ENCODE results near the gene TNFRSF6B.

TNFRSF6B gene

GRCh38 chr20:63735859-63736718, 39.6 kb downstream of the TNFRSF6B start, which contains the start of gene LIME1:
Gene LIME1, plus strand, starts transcription at chr20:63736664. Its CDS starts 886 bp downstream, at chr20:63737550.
- H3K27me3 ChIP-seq (ENCODE audit: low read depth): no peaks in the 10 kb centered on the region
- H3K36me3 ChIP-seq (replicated peaks): peaks cover 13% of the 10 kb centered on the region
- in situ Hi-C loops (cut with MboI; ENCODE audit: low sequenced_read_pairs): no loop called here
- H3K4me3 ChIP-seq: no peak within 1 kb of the TSS
- DNase-seq (ENCODE audit: low spot score in 2 of 2): no peak
- peaks cover 3% of the 10 kb centered on the region for H3K4me1 ChIP-seq
- H3K9me3 ChIP-seq: no peaks in the 10 kb centered on the region

GRCh38 chr20:63736893-63737694, 40.6 kb downstream of the TNFRSF6B start:
- in situ Hi-C loops (cut with MboI; ENCODE audit: low sequenced_read_pairs): no loop called here
- H3K9me3 ChIP-seq: no peaks in the 10 kb centered on the region
- peaks cover 23% of the 10 kb centered on the region for H3K36me3 ChIP-seq (replicated peaks)
- H3K4me3 ChIP-seq: no peak overlapping the region
- no peak for DNase-seq (ENCODE audit: low spot score in 2 of 2)
- H3K4me1 ChIP-seq: peaks cover 9% of the 10 kb centered on the region
- H3K27me3 ChIP-seq (ENCODE audit: low read depth): no peaks in the 10 kb centered on the region

- no peak overlapping the region for H3K4me3 ChIP-seq
- no peaks in the 10 kb centered on the region for H3K9me3 ChIP-seq
- no peaks in the 10 kb centered on the region for H3K27me3 ChIP-seq (ENCODE audit: low read depth)
- H3K4me1 ChIP-seq: peaks cover 9% of the 10 kb centered on the region
- in situ Hi-C loops (cut with MboI; ENCODE audit: low sequenced_read_pairs): no loop called here
- peaks cover 28% of the 10 kb centered on the region for H3K36me3 ChIP-seq (replicated peaks)
- no peak for DNase-seq (ENCODE audit: low spot score in 2 of 2)
Measured at GRCh38 chr20:63737695-63737944, 41.2 kb downstream of the TNFRSF6B start.

- Histone ChIP-seq H3K4me1 (peaks cover 9% of the 10 kb centered on the region), H3K9me3 (no peaks in the 10 kb centered on the region), H3K27me3 (ENCODE audit: low read depth) (no peaks in the 10 kb centered on the region), H3K4me3 (no peak overlapping the region), H3K36me3 (replicated peaks) (peaks cover 29% of the 10 kb centered on the region)
- DNase-seq (ENCODE audit: low spot score in 2 of 2): no peak
- in situ Hi-C loops (cut with MboI; ENCODE audit: low sequenced_read_pairs): no loop called here
Measured at GRCh38 chr20:63737945-63738686, 41.7 kb downstream of the TNFRSF6B start.

GRCh38 chr20:63738687-63739129, 42.3 kb downstream of the TNFRSF6B start:
- in situ Hi-C loops (cut with MboI; ENCODE audit: low sequenced_read_pairs): no loop called here
- DNase-seq (ENCODE audit: low spot score in 2 of 2): no peak
- Histone ChIP-seq H3K4me1 (peaks cover 9% of the 10 kb centered on the region), H3K36me3 (replicated peaks) (peaks cover 29% of the 10 kb centered on the region), H3K27me3 (ENCODE audit: low read depth) (no peaks in the 10 kb centered on the region), H3K9me3 (no peaks in the 10 kb centered on the region), H3K4me3 (no peak overlapping the region)

GRCh38 chr20:63739130-63740069, 42.9 kb downstream of the TNFRSF6B start, which contains the start of gene SLC2A4RG:
Gene SLC2A4RG, plus strand, starts transcription at chr20:63739776. Its CDS starts 137 bp downstream, at chr20:63739913.
- in situ Hi-C loops (cut with MboI; ENCODE audit: low sequenced_read_pairs): no loop called here
- Histone ChIP-seq H3K36me3 (replicated peaks) (peaks cover 30% of the 10 kb centered on the region), H3K4me1 (peaks cover 9% of the 10 kb centered on the region), H3K27me3 (ENCODE audit: low read depth) (no peaks in the 10 kb centered on the region), H3K9me3 (no peaks in the 10 kb centered on the region), H3K4me3 (peak within 1 kb of the TSS; percentile 67)
- DNase-seq (ENCODE audit: low spot score in 2 of 2): peak; percentile 69 to 80

- Histone ChIP-seq H3K27me3 (ENCODE audit: low read depth) (no peaks in the 10 kb centered on the region), H3K9me3 (no peaks in the 10 kb centered on the region), H3K4me1 (peaks cover 9% of the 10 kb centered on the region), H3K36me3 (replicated peaks) (peaks cover 30% of the 10 kb centered on the region), H3K4me3 (peak overlapping the region; percentile 67)
- DNase-seq (ENCODE audit: low spot score in 2 of 2): peak; percentile 37 to 75
- in situ Hi-C loops (cut with MboI; ENCODE audit: low sequenced_read_pairs): no loop called here
Measured at GRCh38 chr20:63740070-63740626, 43.7 kb downstream of the TNFRSF6B start.

- H3K36me3 ChIP-seq (replicated peaks): peaks cover 30% of the 10 kb centered on the region
- no peaks in the 10 kb centered on the region for H3K9me3 ChIP-seq
Measured at GRCh38 chr20:63740627-63741353, 44.3 kb downstream of the TNFRSF6B start.

GRCh38 chr20:63741354-63741675, 44.9 kb downstream of the TNFRSF6B start:
- peaks cover 9% of the 10 kb centered on the region for H3K4me1 ChIP-seq

More at GRCh38 chr20:63740627-63741353, 44.3 kb downstream of the TNFRSF6B start:
- DNase-seq (ENCODE audit: low spot score in 2 of 2): peak; percentile 53 to 83
- Histone ChIP-seq H3K4me1 (peaks cover 9% of the 10 kb centered on the region), H3K27me3 (ENCODE audit: low read depth) (no peaks in the 10 kb centered on the region), H3K4me3 (peak overlapping the region; percentile 67)
- in situ Hi-C loops (cut with MboI; ENCODE audit: low sequenced_read_pairs): no loop called here

GRCh38 chr20:63741676-63742380, 45.4 kb downstream of the TNFRSF6B start:
- no peaks in the 10 kb centered on the region for H3K9me3 ChIP-seq
- peaks cover 30% of the 10 kb centered on the region for H3K36me3 ChIP-seq (replicated peaks)
- in situ Hi-C loops (cut with MboI; ENCODE audit: low sequenced_read_pairs): no loop called here
- H3K27me3 ChIP-seq (ENCODE audit: low read depth): no peaks in the 10 kb centered on the region
- DNase-seq (ENCODE audit: low spot score in 2 of 2): no peak
- peak overlapping the region; percentile 67 for H3K4me3 ChIP-seq
- peaks cover 9% of the 10 kb centered on the region for H3K4me1 ChIP-seq

More at GRCh38 chr20:63741354-63741675, 44.9 kb downstream of the TNFRSF6B start:
- H3K36me3 ChIP-seq (replicated peaks): peaks cover 30% of the 10 kb centered on the region
- in situ Hi-C loops (cut with MboI; ENCODE audit: low sequenced_read_pairs): no loop called here
- DNase-seq (ENCODE audit: low spot score in 2 of 2): no peak
- no peaks in the 10 kb centered on the region for H3K27me3 ChIP-seq (ENCODE audit: low read depth)
- peak overlapping the region; percentile 67 for H3K4me3 ChIP-seq
- H3K9me3 ChIP-seq: no peaks in the 10 kb centered on the region

GRCh38 chr20:63742381-63743024, 46.1 kb downstream of the TNFRSF6B start:
- Histone ChIP-seq H3K4me3 (no peak overlapping the region), H3K27me3 (ENCODE audit: low read depth) (no peaks in the 10 kb centered on the region), H3K4me1 (peaks cover 9% of the 10 kb centered on the region), H3K9me3 (no peaks in the 10 kb centered on the region), H3K36me3 (replicated peaks) (peaks cover 30% of the 10 kb centered on the region)
- no peak for DNase-seq (ENCODE audit: low spot score in 2 of 2)
- in situ Hi-C loops (cut with MboI; ENCODE audit: low sequenced_read_pairs): no loop called here
